ENCODE results near the gene UMODL1.

UMODL1 gene

GRCh38 chr21:42124081-42124480 is 53.0 kb downstream of the UMODL1 start:
- no peak for TF ChIP-seq CTCF (IDR thresholded peaks at IDR 0.05; ENCODE audit: extremely low read depth, insufficient read depth, missing control alignments)
- in situ Hi-C loops (cut with MboI; ENCODE audit: low pct_unique_long_range_greater_than_20kb, low sequenced_read_pairs, unreplicated experiment), result no loop called here
- no peak for DNase-seq (ENCODE audit: low spot score)

DNA sequence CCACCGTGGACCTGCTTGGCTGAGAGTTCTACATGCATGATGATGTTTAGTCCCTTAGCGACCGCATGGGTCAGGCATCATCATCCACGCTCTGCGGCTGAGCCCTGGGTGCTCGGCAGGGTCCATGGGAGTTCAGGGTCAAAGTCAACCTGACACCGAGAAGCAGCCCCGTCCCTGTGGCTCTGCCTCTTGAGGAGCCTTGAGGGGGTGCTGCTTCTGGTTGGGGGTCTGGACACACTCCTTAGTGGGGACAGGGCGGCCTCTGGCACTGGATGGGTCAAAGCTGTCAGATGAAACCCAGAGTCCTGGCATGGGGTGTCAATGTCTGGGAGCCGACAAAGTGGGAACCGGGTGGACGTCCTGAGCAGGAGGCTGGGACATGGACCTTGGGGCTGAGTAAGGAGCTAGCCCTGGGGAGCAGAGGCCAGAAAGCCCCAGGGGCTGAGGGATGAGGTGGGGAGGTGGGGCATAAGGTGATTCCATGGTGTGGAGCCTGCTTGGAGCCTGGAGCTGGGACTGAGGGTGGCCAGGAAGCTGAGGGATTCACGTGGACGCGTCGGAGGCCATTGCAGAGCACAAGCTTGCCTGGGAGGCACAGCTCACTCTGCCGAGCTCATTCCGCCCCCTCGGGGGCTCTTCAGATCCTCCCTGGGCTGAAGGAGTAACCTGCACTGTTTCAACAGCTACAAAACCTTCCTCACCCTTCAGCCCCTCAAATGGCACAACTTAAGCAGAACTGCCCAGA is 53.9 kb downstream of the UMODL1 start:
- no peak for TF ChIP-seq CTCF (IDR thresholded peaks at IDR 0.05; ENCODE audit: extremely low read depth, insufficient read depth, missing control alignments)
- DNase-seq (ENCODE audit: low spot score), result no peak
- in situ Hi-C loops (cut with MboI; ENCODE audit: low pct_unique_long_range_greater_than_20kb, low sequenced_read_pairs, unreplicated experiment), result no loop called here

DNA sequence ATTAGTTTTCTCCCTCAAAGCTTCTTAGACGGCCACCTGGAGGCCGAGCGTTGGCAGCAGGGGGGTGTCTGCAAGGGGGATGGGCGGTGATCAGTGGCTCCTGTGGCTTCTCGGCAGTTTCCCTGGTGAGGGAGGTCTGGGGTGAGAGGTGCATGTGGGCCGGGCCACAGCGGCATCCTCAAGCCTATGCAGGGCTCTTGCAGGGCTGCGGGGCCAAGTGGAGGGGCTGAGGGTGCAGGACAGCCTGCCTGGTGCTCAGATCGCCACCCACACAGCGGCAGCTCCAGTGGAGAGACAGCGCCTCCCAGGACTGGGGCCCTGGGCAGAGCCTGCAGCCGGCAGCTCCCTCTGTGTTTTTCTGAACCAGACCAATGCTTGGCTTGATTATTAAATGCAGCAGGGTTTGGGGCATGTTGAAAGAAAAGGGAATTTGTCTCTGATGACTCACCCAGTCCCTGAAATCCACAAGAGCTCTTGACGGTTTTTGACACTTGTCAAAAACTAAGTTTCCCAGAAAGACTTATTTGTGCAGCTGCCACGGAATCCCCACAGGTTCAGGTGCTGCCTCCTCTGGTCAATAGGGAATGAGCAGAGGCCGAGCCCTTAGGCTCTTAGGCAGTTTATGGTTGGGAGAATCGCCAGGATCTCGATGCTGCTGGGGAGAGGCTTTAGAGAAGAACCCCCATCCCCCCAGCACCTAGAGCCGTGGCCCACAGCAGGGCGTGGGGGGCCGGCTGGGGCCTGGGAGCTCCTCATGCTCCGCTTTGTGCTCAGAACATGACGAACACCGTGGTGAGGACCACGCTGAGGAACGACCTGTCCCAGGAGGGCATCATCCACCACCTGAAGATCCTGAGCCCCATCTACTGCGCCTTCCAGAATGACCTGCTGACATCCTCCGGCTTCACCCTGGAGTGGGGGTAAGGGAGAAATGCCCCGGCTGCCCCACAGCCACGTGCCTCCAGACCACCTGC is 54.7 kb downstream of the UMODL1 start:
- TF ChIP-seq CTCF (IDR thresholded peaks at IDR 0.05; ENCODE audit: extremely low read depth, insufficient read depth, missing control alignments), result peak; percentile 19
- in situ Hi-C loops (cut with MboI; ENCODE audit: low pct_unique_long_range_greater_than_20kb, low sequenced_read_pairs, unreplicated experiment), result no loop called here
- no peak for DNase-seq (ENCODE audit: low spot score)

GRCh38 chr21:42127164-42128150 is 56.3 kb downstream of the UMODL1 start:
- in situ Hi-C loops (cut with MboI; ENCODE audit: low pct_unique_long_range_greater_than_20kb, low sequenced_read_pairs, unreplicated experiment), result no loop called here
- DNase-seq (ENCODE audit: low spot score), result no peak
- no peak for TF ChIP-seq CTCF (IDR thresholded peaks at IDR 0.05; ENCODE audit: extremely low read depth, insufficient read depth, missing control alignments)

DNA sequence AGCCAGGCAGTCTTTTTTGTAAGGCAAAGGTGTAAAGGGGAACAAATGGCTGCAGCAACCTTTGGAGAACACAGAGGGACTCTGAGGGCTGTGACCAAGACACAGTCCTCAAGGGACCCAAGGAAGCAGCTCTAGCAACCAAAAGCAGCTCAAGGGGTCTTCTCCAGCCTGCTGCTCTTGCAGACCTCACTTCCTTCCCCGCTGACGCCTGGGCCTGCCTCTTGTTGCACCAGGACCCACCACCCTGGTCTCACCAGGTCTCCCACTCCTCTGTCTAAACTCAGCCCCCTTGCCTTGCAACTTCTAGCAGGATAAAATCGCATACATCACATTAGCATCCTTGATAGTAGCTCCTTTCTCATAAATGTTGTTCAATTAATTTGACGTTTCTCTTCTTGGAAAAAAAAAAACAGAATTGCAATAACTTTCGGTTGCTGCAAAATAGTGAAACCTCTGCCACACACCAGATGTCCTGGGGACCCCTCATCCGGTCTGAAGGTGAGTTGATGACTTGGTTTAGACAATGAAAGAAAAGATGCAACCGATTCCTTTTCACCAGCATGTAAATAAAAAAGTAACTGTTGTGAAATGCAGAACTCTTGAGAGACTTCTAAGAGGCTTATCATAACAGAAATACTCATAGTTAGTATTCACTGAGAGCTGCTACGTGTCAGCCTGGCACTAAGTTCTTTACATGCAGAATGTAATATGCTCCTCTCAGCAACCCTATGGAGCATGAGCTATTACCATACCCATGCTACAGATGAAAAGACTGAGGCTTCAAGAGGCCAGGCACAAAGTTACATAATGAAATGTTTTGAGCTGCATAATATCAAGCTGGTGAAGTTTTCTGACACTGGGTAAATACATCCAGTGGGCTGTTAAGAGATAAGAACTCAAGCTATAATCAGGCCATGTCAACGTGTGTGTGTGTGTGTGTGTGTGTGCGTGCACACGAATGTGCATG is 58.5 kb downstream of the UMODL1 start:
- in situ Hi-C loops (cut with MboI; ENCODE audit: low pct_unique_long_range_greater_than_20kb, low sequenced_read_pairs, unreplicated experiment), result no loop called here
- no peak for DNase-seq (ENCODE audit: low spot score)
- no peak for TF ChIP-seq CTCF (IDR thresholded peaks at IDR 0.05; ENCODE audit: extremely low read depth, insufficient read depth, missing control alignments)
